K562 (cell line): Measurements from ENCODE around the gene THOC5. TPM values are rescaled to one million over a fixed set of nuclear protein-coding genes. Genes with fewer than 3 reads are reported as not detected.

Source experiments
- ATAC-seq: fragments of 200-7000 bp; cut with Tn5 transposase; 3 replicates; pipeline ENCODE4 v1.9.1; 2020; ENCODE audit warnings: moderate library complexity
- BruUV-seq: library from RNA; stranded (reverse); fragments of 400-500 nt; replicated peaks from 2 replicates; lab custom pipeline; 2021; lab: Mats Ljungman, UMichigan
- CTCF ChIA-PET: fragments of 300-600 bp; formaldehyde crosslinking; extraction: SDS; loops from one replicate; lab custom pipeline; 2021; ENCODE audit warnings: low intra/inter-chr PET ratio; lab: Yijun Ruan, JAX
- POLR2A ChIA-PET: fragments of 300-600, 350-650 bp; sonication (Branson Sonifier 250); formaldehyde crosslinking; extraction: SDS; loops from one replicate; lab custom pipeline; 2021; ENCODE audit warnings: antibody characterized with exemption, inconsistent platforms; lab: Yijun Ruan, JAX
- DNase-seq, 4 experiments: peaks; one replicate each; pipeline versions ENCODE4 v3.0.0 to v3.0.0-alpha.2; 2011 to 2018; ENCODE audit warnings: low spot score in 3 of 4, mixed read lengths in 3 of 4; ENCODE audit errors: extremely low read depth in 1 of 4
- FAIRE-seq: peaks from 2 replicates; lab custom pipeline; 2011; peaks lifted over from hg19 to GRCh38; lab: Jason Lieb, UNC
- H2AFZ ChIP-seq: 2 replicates; pipeline ENCODE4 v1.6.0; 2011; ENCODE audit warnings: low read depth, low read length, control low read depth, inconsistent platforms
- H3K27ac ChIP-seq: fragments of 200-600 bp; 3 replicates; pipeline ENCODE4 v1.8.0; 2011; ENCODE audit warnings: low read depth, mild to moderate bottlenecking, control low read depth, inconsistent platforms, low read length, moderate library complexity, mixed read lengths; ENCODE audit errors: extremely low read depth
- H3K27me3 ChIP-seq, 2 experiments: fragments of 300-600 bp in 1 of 2; 2 replicates in 1 of 2; 3 replicates in 1 of 2; pipeline versions ENCODE4 v1.6.0 to v1.8.0; 2011; ENCODE audit warnings: inconsistent platforms in 2 of 2, low read length in 2 of 2, mild to moderate bottlenecking in 1 of 2, mixed read lengths in 1 of 2, moderate library complexity in 1 of 2; ENCODE audit not compliant: control insufficient read depth in 2 of 2, insufficient read depth in 2 of 2
- H3K36me3 ChIP-seq: fragments of 300-600 bp; 3 replicates; pipeline ENCODE4 v1.8.0; 2011; ENCODE audit warnings: mild to moderate bottlenecking, low read length, inconsistent platforms; ENCODE audit not compliant: control insufficient read depth, insufficient read depth
- H3K4me1 ChIP-seq, 2 experiments: fragments of 200-600 bp in 1 of 2; replicated peaks in 1 of 2; 2 replicates in 1 of 2; 3 replicates in 1 of 2; pipeline versions ENCODE4 v1.5.1 to v1.8.0; 2011; ENCODE audit warnings: inconsistent platforms in 2 of 2, low read length in 2 of 2, mild to moderate bottlenecking in 1 of 2, mixed read lengths in 1 of 2, moderate library complexity in 1 of 2; ENCODE audit not compliant: control insufficient read depth in 2 of 2, insufficient read depth in 2 of 2
- H3K4me2 ChIP-seq: 2 replicates; pipeline ENCODE4 v1.6.1; 2011; ENCODE audit warnings: low read length, control low read depth, inconsistent platforms, mixed read lengths; ENCODE audit not compliant: insufficient read depth
- H3K4me3 ChIP-seq: fragments of 200-600 bp; sonication (generic), shearing (Covaris generic); 2 replicates; pipeline ENCODE4 v1.5.1; 2016; ENCODE audit warnings: control low read depth, inconsistent platforms
- H3K79me2 ChIP-seq: fragments of 200-600 bp; 3 replicates; pipeline ENCODE4 v1.8.0; 2011; ENCODE audit warnings: low read length, inconsistent platforms; ENCODE audit not compliant: control insufficient read depth, insufficient read depth
- H3K9ac ChIP-seq, 2 experiments: 2 replicates each; pipeline versions ENCODE4 v1.6.0 to v1.6.1; 2011; ENCODE audit warnings: low read depth in 2 of 2, low read length in 2 of 2, control low read depth in 1 of 2, inconsistent platforms in 1 of 2, mild to moderate bottlenecking in 1 of 2, mixed read lengths in 1 of 2; ENCODE audit not compliant: insufficient read depth in 1 of 2
- H3K9me1 ChIP-seq: one replicate; pipeline ENCODE4 v1.6.0; 2011; ENCODE audit warnings: inconsistent platforms, mild to moderate bottlenecking, low read length, moderate library complexity; ENCODE audit not compliant: control insufficient read depth, insufficient read depth
- H3K9me3 ChIP-seq: replicated peaks from 2 replicates; pipeline ENCODE4 v1.5.1; 2011; ENCODE audit warnings: low read depth, low read length, inconsistent platforms; ENCODE audit not compliant: control insufficient read depth, insufficient read depth
- H4K20me1 ChIP-seq: replicated peaks from 2 replicates; pipeline ENCODE4 v1.6.1; 2011; ENCODE audit warnings: low read length, inconsistent platforms, mixed read lengths; ENCODE audit not compliant: control insufficient read depth, insufficient read depth
- ARID1B ChIP-seq: fragments of 450-650 bp; IDR thresholded peaks from 2 replicates; pipeline ENCODE4 v1.6.1; 2016; ENCODE audit warnings: antibody characterized with exemption, mild to moderate bottlenecking, inconsistent platforms
- BRCA1 ChIP-seq, 2 experiments: fragments of 450-650 bp in 1 of 2; sonication (generic) in 1 of 2; formaldehyde crosslinking in 1 of 2; IDR thresholded peaks; 2 replicates each; pipeline versions ENCODE4 v1.5.0 to v1.6.1; 2017 to 2020; ENCODE audit warnings: mild to moderate bottlenecking in 1 of 2, missing genetic modification reagents in 1 of 2
- CBX1 ChIP-seq: sonication (generic); IDR thresholded peaks from 2 replicates; pipeline ENCODE4 v1.6.1; 2016; ENCODE audit warnings: antibody characterized with exemption, low read depth, mild to moderate bottlenecking
- COPS2 ChIP-seq: fragments of 450-650 bp; conservative IDR thresholded peaks from 2 replicates; pipeline ENCODE4 v1.6.1; 2016; ENCODE audit warnings: mild to moderate bottlenecking, moderate library complexity
- CREB1 ChIP-seq, 2 experiments: sonication (generic) in 1 of 2; formaldehyde crosslinking in 1 of 2; IDR thresholded peaks; 2 replicates each; pipeline versions ENCODE4 v1.6.1 to v1.8.0; 2012 to 2022; ENCODE audit warnings: inconsistent platforms in 1 of 2, mild to moderate bottlenecking in 1 of 2, missing genetic modification reagents in 1 of 2, moderate library complexity in 1 of 2
- GATA2 ChIP-seq: sonication (generic); formaldehyde crosslinking; IDR thresholded peaks from 2 replicates; pipeline ENCODE4 v1.4.0; 2020; ENCODE audit warnings: mild to moderate bottlenecking, missing genetic modification reagents
- MED1 ChIP-seq: sonication (generic); formaldehyde crosslinking; IDR thresholded peaks from 2 replicates; pipeline ENCODE4 v1.8.1; 2023; ENCODE audit warnings: missing genetic modification reagents, borderline replicate concordance
- MTF1 ChIP-seq: fragments of 250-450 bp; sonication (Bioruptor Pico); IDR thresholded peaks from 2 replicates; pipeline ENCODE4 v1.9.0; 2021; ENCODE audit warnings: moderate library complexity, mild to moderate bottlenecking, inconsistent platforms, borderline replicate concordance
- PTTG1 ChIP-seq: fragments of 450-650 bp; IDR thresholded peaks from 2 replicates; pipeline ENCODE4 v1.6.1; 2016; ENCODE audit warnings: low read depth, mild to moderate bottlenecking, missing genetic modification characterization, missing compliant biosample characterization
- RBM15 ChIP-seq: fragments of 200-400 bp; formaldehyde crosslinking; IDR thresholded peaks from 2 replicates; pipeline ENCODE4 v1.6.1; 2018; ENCODE audit warnings: mild to moderate bottlenecking, low read length, moderate library complexity; ENCODE audit not compliant: insufficient read depth
- TEAD2 ChIP-seq: fragments of 450-650 bp; IDR thresholded peaks from 2 replicates; pipeline ENCODE4 v1.6.1; 2016; ENCODE audit warnings: missing genetic modification characterization, control low read depth, missing compliant biosample characterization
- U2AF1 ChIP-seq: fragments of 200-400 bp; formaldehyde crosslinking; optimal IDR thresholded peaks from 2 replicates; pipeline ENCODE3; 2017; ENCODE audit warnings: mild to moderate bottlenecking, low read depth, low read length, moderate library complexity
- ZNF140 ChIP-seq: fragments of 250-450 bp; sonication (Bioruptor Pico); IDR thresholded peaks from 2 replicates; pipeline ENCODE4 v1.8.0; 2021; ENCODE audit warnings: moderate library complexity, mild to moderate bottlenecking, inconsistent platforms
- ZNF431 ChIP-seq: sonication (generic); formaldehyde crosslinking; IDR thresholded peaks from 2 replicates; pipeline ENCODE4 v1.8.0; 2022; ENCODE audit warnings: mild to moderate bottlenecking, missing genetic modification reagents
- ZNF655 ChIP-seq: fragments of 250-450 bp; sonication (Bioruptor Pico); IDR thresholded peaks from 2 replicates; pipeline ENCODE4 v1.5.0; 2021
- WGBS: fragments of 100-300 bp; shearing (Covaris generic); methylation state at CpG from one replicate; pipeline ENCODE4 v1.1.6; 2016; ENCODE audit warnings: low coverage, mixed read lengths; ENCODE audit not compliant: insufficient coverage; ENCODE audit errors: missing lambda C conversion rate; 5-methylcytosine and 5-hydroxymethylcytosine counted together
- in situ Hi-C: fragments of 300-500 bp; cut with MboI; formaldehyde crosslinking; loops from 4 replicates; pipeline ENCODE4 v1.15.0; 2018; ENCODE audit warnings: inconsistent platforms, mixed read lengths
- intact Hi-C: fragments of 100-400 bp; cut with micrococcal nuclease; formaldehyde crosslinking; loops from 2 replicates; pipeline ENCODE4 v1.14.2; 2022
- polyA plus RNA-seq, 8 experiments: library from polyadenylated mRNA; depleted of rRNA in 4 of 8; stranded (reverse) in 5 of 8; unstranded in 3 of 8; fragments of >200 nt; fragmentation: Nextera tagmentation in 2 of 8; fragmentation: Illumina TruSeq in 1 of 8; extraction: Ambion mirVana in 2 of 8; extraction: Trizol in 1 of 8; gene quantifications; 2 replicates each; pipeline versions ENCODE4 v1.2.1 to v1.2.3, GENCODE V29; 2011 to 2014; ENCODE audit warnings: inconsistent platforms in 1 of 8, missing spikeins in 1 of 8
- total RNA-seq, 7 experiments: library from RNA; depleted of rRNA in 6 of 7; stranded (reverse); fragments of >200 nt in 6 of 7; fragmentation: Illumina TruSeq in 2 of 7; extraction: Trizol in 2 of 7; gene quantifications; 2 replicates each; pipeline versions ENCODE4 v1.2.1 to v1.2.3, GENCODE V29; 2011 to 2021; ENCODE audit warnings: low replicate concordance in 1 of 7
- TF ChIP-seq, protein P1 (sequence below), 2 experiments: fragments of 450-650 bp in 1 of 2; sonication (generic) in 1 of 2; formaldehyde crosslinking; conservative IDR thresholded peaks; 2 replicates each; pipeline versions ENCODE4 v1.4.0 to v1.8.1; 2020 to 2022; ENCODE audit warnings: mild to moderate bottlenecking in 1 of 2, missing genetic modification reagents in 1 of 2

Gene THOC5
- total and polyA plus RNA-seq, 9 of the 15 experiments (the other 6 are each of a cell fraction or from before 2014, with no cell fraction given) = 45.3 to 96.5 (median 51.4) TPM

DNA sequence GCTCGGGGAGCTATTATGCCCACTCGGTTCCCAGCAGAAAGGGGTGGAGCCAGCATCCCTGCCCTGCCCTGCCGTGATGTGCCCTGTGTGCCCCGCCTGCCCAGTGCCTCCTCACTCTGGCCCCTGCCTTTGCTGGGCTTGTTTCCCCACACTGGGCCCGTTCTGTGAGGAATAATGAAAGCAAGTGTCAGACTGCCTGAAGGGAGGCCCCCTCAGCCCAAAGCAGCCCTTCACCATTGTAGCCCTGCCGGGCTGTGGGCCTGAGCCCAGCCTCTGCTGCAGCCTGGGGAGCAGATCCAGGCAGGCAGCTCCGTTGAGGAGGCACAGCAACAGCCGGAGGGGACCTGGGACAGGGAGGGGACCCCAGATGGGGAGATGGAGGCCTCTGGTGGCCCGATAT lies 93.8 kb downstream of the THOC5 start:
- no peak overlapping the region for H3K4me2 ChIP-seq
- H3K4me3 ChIP-seq = no peak overlapping the region
- ATAC-seq (no peak), DNase-seq (no peak), FAIRE-seq (no peak)
- H3K27ac ChIP-seq = no peak overlapping the region
- H3K4me1 ChIP-seq = peaks cover 0 to 8% of the 10 kb centered on the region in 2 experiments; a peak in 2 of 5 replicates
- CTCF ChIA-PET = no interaction called here
- no peaks in the 10 kb centered on the region for H3K36me3 ChIP-seq
- BruUV-seq = no TSS peak
- in situ Hi-C loops = no loop called here
- H2AFZ ChIP-seq = no peak overlapping the region
- POLR2A ChIA-PET = no interaction called here
- intact Hi-C loops = no loop called here
- no peaks in the 10 kb centered on the region for H4K20me1 ChIP-seq
- no peaks in the 10 kb centered on the region for H3K79me2 ChIP-seq
- no peak overlapping the region for H3K9ac ChIP-seq
- no peaks in the 10 kb centered on the region for H3K27me3 ChIP-seq
- WGBS = 50% methylated on average over 6 of the region's 9 CpGs
- TF ChIP-seq MTF1 = no peak
- no peak for TF ChIP-seq CREB1 (IDR thresholded peaks at IDR 0.05)
- TF ChIP-seq CREB1 (CRISPR knock-in tag; IDR thresholded peaks at IDR 0.05) = no peak
- no peak for TF ChIP-seq ZNF140 (CRISPR knock-in tag)
- no peak for TF ChIP-seq ZNF655 (CRISPR knock-in tag)
- TF ChIP-seq U2AF1 = no peak
- TF ChIP-seq, protein P1, sequence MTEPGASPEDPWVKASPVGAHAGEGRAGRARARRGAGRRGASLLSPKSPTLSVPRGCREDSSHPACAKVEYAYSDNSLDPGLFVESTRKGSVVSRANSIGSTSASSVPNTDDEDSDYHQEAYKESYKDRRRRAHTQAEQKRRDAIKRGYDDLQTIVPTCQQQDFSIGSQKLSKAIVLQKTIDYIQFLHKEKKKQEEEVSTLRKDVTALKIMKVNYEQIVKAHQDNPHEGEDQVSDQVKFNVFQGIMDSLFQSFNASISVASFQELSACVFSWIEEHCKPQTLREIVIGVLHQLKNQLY (CRISPR knock-in tag; conservative IDR thresholded peaks at IDR 0.05) = no peak
- no peak for TF ChIP-seq MED1 (CRISPR knock-in tag)
- no peak for TF ChIP-seq BRCA1 (IDR thresholded peaks at IDR 0.05)
- TF ChIP-seq BRCA1 (CRISPR knock-in tag; IDR thresholded peaks at IDR 0.05) = no peak
- TF ChIP-seq TEAD2 (tag) = no peak
- no peak for TF ChIP-seq RBM15
- TF ChIP-seq ZNF431 (CRISPR knock-in tag) = no peak
- TF ChIP-seq COPS2 = no peak
- TF ChIP-seq PTTG1 (tag) = no peak
- no peak for TF ChIP-seq GATA2 (CRISPR knock-in tag)
- TF ChIP-seq CBX1 = no peak
- no peak for TF ChIP-seq ARID1B
- no peaks in the 10 kb centered on the region for H3K9me1 ChIP-seq
- H3K9me3 ChIP-seq = no peaks in the 10 kb centered on the region
